ENCODE measurements around the gene VAMP2.

DNA sequence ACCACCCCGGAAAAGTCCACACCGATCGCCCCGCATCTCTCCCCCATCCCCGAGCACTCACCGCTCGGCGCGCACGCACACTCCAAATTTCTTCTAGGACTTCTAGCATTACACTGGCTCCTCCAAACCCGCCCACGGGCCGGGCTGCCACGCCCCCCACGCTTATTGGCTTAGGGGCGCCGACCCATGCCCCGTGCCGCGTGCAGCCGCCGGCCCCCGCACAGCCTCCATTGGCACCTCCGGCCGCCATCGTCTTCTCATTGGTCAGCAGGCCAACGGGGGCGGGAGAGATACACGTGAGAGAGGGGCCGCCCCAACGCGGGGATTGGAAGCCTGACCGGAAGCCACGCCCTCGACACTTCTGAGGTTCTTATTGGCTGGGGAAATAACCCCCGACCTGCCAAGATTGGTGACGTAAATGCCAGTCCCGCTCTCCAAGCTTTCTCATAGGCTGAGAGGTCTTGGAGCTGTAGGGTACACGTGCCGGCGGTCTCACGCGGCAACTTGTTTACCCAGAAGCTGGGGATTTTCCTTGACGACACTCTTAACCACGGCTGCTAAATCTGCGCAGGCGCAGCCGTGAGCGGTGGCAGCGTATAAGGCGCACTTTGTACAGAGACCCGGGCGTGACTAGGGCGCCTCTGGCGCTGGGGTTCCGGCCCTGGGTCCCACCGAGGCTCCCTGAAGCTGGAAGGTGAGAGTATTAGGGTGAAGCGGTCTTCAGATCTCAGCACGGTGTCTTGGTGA is 6.3 kb downstream of the VAMP2 start:
- no peak for TF ChIP-seq NFIC (IDR thresholded peaks at IDR 0.05)
- TF ChIP-seq, protein P1, sequence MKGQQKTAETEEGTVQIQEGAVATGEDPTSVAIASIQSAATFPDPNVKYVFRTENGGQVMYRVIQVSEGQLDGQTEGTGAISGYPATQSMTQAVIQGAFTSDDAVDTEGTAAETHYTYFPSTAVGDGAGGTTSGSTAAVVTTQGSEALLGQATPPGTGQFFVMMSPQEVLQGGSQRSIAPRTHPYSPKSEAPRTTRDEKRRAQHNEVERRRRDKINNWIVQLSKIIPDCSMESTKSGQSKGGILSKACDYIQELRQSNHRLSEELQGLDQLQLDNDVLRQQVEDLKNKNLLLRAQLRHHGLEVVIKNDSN (IDR thresholded peaks at IDR 0.05), result peak; percentile 63; the same call in 1 of the 2 replicates
- TF ChIP-seq MAX (IDR thresholded peaks at IDR 0.05), result peak; percentile 98
- TF ChIP-seq FOXM1 (IDR thresholded peaks at IDR 0.05; ENCODE audit: borderline replicate concordance, low read depth), result no peak
- TF ChIP-seq CREB1 (IDR thresholded peaks at IDR 0.05; ENCODE audit: low read depth), result peak; percentile 81
- TF ChIP-seq REST (IDR thresholded peaks at IDR 0.05; ENCODE audit: low read depth), result no peak
- TF ChIP-seq TAF1 (IDR thresholded peaks at IDR 0.05; ENCODE audit: low read depth), result no peak; the same call in 1 of the 2 replicates
- TF ChIP-seq CEBPB (IDR thresholded peaks at IDR 0.05), result no peak
- TF ChIP-seq TCF12 (IDR thresholded peaks at IDR 0.05; ENCODE audit: low read depth), result no peak
- no peak for TF ChIP-seq RAD21 (IDR thresholded peaks at IDR 0.05; ENCODE audit: low read depth)
- TF ChIP-seq TEAD4 (IDR thresholded peaks at IDR 0.05), result peak; percentile 14; the same call in 1 of the 2 replicates
- no peak for TF ChIP-seq EP300 (IDR thresholded peaks at IDR 0.05; ENCODE audit: borderline replicate concordance)
- TF ChIP-seq EGR1 (IDR thresholded peaks at IDR 0.05), result peak; percentile 95
